ENCODE results near the gene FAM20C.

FAM20C gene

GRCh38 chr7:162632-163297, 29.6 kb upstream of the FAM20C start:
- no peak overlapping the region for H3K4me3 ChIP-seq
- TF ChIP-seq CTCF (IDR thresholded peaks at IDR 0.05): no peak
- H3K27me3 ChIP-seq: peaks cover 0 to 41% of the 10 kb centered on the region in 2 donors
- H3K4me1 ChIP-seq: no peaks in the 10 kb centered on the region
- H3K9me3 ChIP-seq: no peaks in the 10 kb centered on the region
- intact Hi-C loops (cut with DNase I; ENCODE audit: low total_unique reads): no loop called here
- DNase-seq: no peak
- H3K36me3 ChIP-seq: no peaks in the 10 kb centered on the region
- no peak overlapping the region for H3K27ac ChIP-seq

GRCh38 chr7:163298-163695, 29.1 kb upstream of the FAM20C start:
- DNase-seq: no peak
- H3K27ac ChIP-seq: no peak overlapping the region
- intact Hi-C loops (cut with DNase I; ENCODE audit: low total_unique reads): no loop called here
- no peaks in the 10 kb centered on the region for H3K9me3 ChIP-seq
- no peaks in the 10 kb centered on the region for H3K4me1 ChIP-seq
- peaks cover 0 to 45% of the 10 kb centered on the region in 2 donors for H3K27me3 ChIP-seq
- no peak for TF ChIP-seq CTCF (IDR thresholded peaks at IDR 0.05)
- H3K36me3 ChIP-seq: no peaks in the 10 kb centered on the region
- no peak overlapping the region for H3K4me3 ChIP-seq

- DNase-seq: no peak
- TF ChIP-seq CTCF (IDR thresholded peaks at IDR 0.05): no peak
- H3K4me3 ChIP-seq: no peak overlapping the region
- H3K27me3 ChIP-seq: peaks cover 0 to 51% of the 10 kb centered on the region in 2 donors
- H3K4me1 ChIP-seq: no peaks in the 10 kb centered on the region
- H3K27ac ChIP-seq: no peak overlapping the region
- intact Hi-C loops (cut with DNase I; ENCODE audit: low total_unique reads): no loop called here
- H3K36me3 ChIP-seq: no peaks in the 10 kb centered on the region
- no peaks in the 10 kb centered on the region for H3K9me3 ChIP-seq
Measured at GRCh38 chr7:163971-164881, 28.1 kb upstream of the FAM20C start.

- no peak for DNase-seq
- Histone ChIP-seq H3K27ac (no peak overlapping the region), H3K27me3 (peaks cover 0 to 51% of the 10 kb centered on the region in 2 donors), H3K36me3 (no peaks in the 10 kb centered on the region), H3K9me3 (no peaks in the 10 kb centered on the region), H3K4me1 (no peaks in the 10 kb centered on the region), H3K4me3 (no peak overlapping the region)
- no peak for TF ChIP-seq CTCF (IDR thresholded peaks at IDR 0.05)
- intact Hi-C loops (cut with DNase I; ENCODE audit: low total_unique reads): no loop called here
Measured at GRCh38 chr7:164882-165660, 27.3 kb upstream of the FAM20C start.

GRCh38 chr7:165661-166337, 26.6 kb upstream of the FAM20C start:
- H3K27ac ChIP-seq: no peak overlapping the region
- no peak for TF ChIP-seq CTCF (IDR thresholded peaks at IDR 0.05)
- H3K4me3 ChIP-seq: no peak overlapping the region
- DNase-seq: no peak
- no peaks in the 10 kb centered on the region for H3K36me3 ChIP-seq
- H3K27me3 ChIP-seq: peaks cover 0 to 55% of the 10 kb centered on the region in 2 donors
- no peaks in the 10 kb centered on the region for H3K4me1 ChIP-seq
- no peaks in the 10 kb centered on the region for H3K9me3 ChIP-seq
- intact Hi-C loops (cut with DNase I; ENCODE audit: low total_unique reads): no loop called here

All from tibial artery (tissue), 4 donors.